Panc1 (cell line): Measurements from ENCODE around the gene PIWIL4. TPM values are rescaled to one million over a fixed set of nuclear protein-coding genes. Genes with fewer than 3 reads are reported as not detected.

Experiments
- ATAC-seq: fragments of 200-7000 bp; cut with Tn5 transposase; 2 replicates; pipeline ENCODE4 v1.9.1; 2020; ENCODE audit warnings: mild to moderate bottlenecking, moderate library complexity
- BruUV-seq: library from RNA; stranded (reverse); fragments of 400-500 nt; replicated peaks from 2 replicates; lab custom pipeline; 2021; lab: Mats Ljungman, UMichigan
- CTCF ChIA-PET: fragments of 300-600 bp; sonication (Branson Sonifier 250); formaldehyde crosslinking; loops from one replicate; lab custom pipeline; 2022; ENCODE audit warnings: antibody characterized with exemption; lab: Charles Lee
- POLR2A ChIA-PET: fragments of 300-600 bp; sonication (Branson Sonifier 250); formaldehyde crosslinking; loops from one replicate; lab custom pipeline; 2022; ENCODE audit warnings: antibody characterized with exemption; lab: Charles Lee
- DNase-seq: peaks from one replicate; pipeline ENCODE4 v3.0.0-alpha.2; 2010; ENCODE audit warnings: low read depth, low spot score
- H3K27ac ChIP-seq: 2 replicates; pipeline ENCODE4 v1.5.1; 2011; ENCODE audit warnings: mild to moderate bottlenecking, low read length, inconsistent platforms
- H3K27me3 ChIP-seq: fragments of 200-500 bp; sonication (Bioruptor generic); 2 replicates; pipeline ENCODE4 v1.6.0; 2014; ENCODE audit warnings: low read length, inconsistent platforms; ENCODE audit not compliant: control insufficient read depth, insufficient read depth
- H3K36me3 ChIP-seq: fragments of 200-500 bp; sonication (Bioruptor generic); 2 replicates; pipeline ENCODE4 v1.5.1; 2014; ENCODE audit warnings: inconsistent platforms, mild to moderate bottlenecking, low read length, moderate library complexity; ENCODE audit not compliant: control insufficient read depth, insufficient read depth
- H3K4me1 ChIP-seq: 2 replicates; pipeline ENCODE4 v1.5.1; 2011; ENCODE audit warnings: inconsistent platforms, mild to moderate bottlenecking, low read length, moderate library complexity; ENCODE audit not compliant: control insufficient read depth, insufficient read depth
- H3K4me3 ChIP-seq, 2 experiments: 2 replicates each; pipeline ENCODE4 v1.5.1; 2011 to 2012; ENCODE audit warnings: low read depth in 2 of 2, low read length in 2 of 2, mild to moderate bottlenecking in 2 of 2, inconsistent platforms in 1 of 2, moderate library complexity in 1 of 2
- H3K9me3 ChIP-seq: fragments of 200-500 bp; sonication (Bioruptor generic); 2 replicates; pipeline ENCODE4 v1.5.1; 2014; ENCODE audit warnings: low read depth, mild to moderate bottlenecking, inconsistent platforms, low read length, moderate library complexity; ENCODE audit not compliant: control insufficient read depth, insufficient read depth
- POLR2AphosphoS5 ChIP-seq: IDR thresholded peaks from 2 replicates; pipeline ENCODE4 v1.6.1; 2012; ENCODE audit warnings: mild to moderate bottlenecking, low read depth, low read length, moderate library complexity
- REST ChIP-seq, 2 experiments: IDR thresholded peaks; 2 replicates each; pipeline ENCODE4 v1.6.1; 2011 to 2012; ENCODE audit warnings: low read depth in 2 of 2, control low read depth in 1 of 2, low read length in 1 of 2, mild to moderate bottlenecking in 1 of 2, moderate library complexity in 1 of 2; ENCODE audit not compliant: insufficient read depth in 1 of 2
- SIN3A ChIP-seq: IDR thresholded peaks from 2 replicates; pipeline ENCODE4 v1.6.1; 2012; ENCODE audit warnings: low read depth, mild to moderate bottlenecking, low read length, moderate library complexity, borderline replicate concordance; ENCODE audit not compliant: insufficient read depth
- TCF7L2 ChIP-seq: IDR thresholded peaks from 2 replicates; pipeline ENCODE4 v1.6.1; 2011; ENCODE audit warnings: mild to moderate bottlenecking, low read depth, low read length, inconsistent platforms
- in situ Hi-C: cut with HindIII; loops from 2 replicates; pipeline ENCODE4 v1.10.0; 2016; ENCODE audit warnings: low sequenced_read_pairs, low pct_unique_long_range_greater_than_20kb
- intact Hi-C: fragments of 100-400 bp; cut with micrococcal nuclease; formaldehyde crosslinking; loops from one replicate; pipeline ENCODE4 v1.10.0; 2022; ENCODE audit not compliant: unreplicated experiment
- total RNA-seq: library from RNA; stranded (reverse); gene quantifications from one replicate; pipeline ENCODE4 v1.2.1, GENCODE V29; 2021; ENCODE audit not compliant: unreplicated experiment
- TF ChIP-seq, protein P1 (sequence below): fragments of 450-650 bp; IDR thresholded peaks from 2 replicates; pipeline ENCODE4 v1.5.1; 2017; ENCODE audit warnings: mild to moderate bottlenecking

Gene PIWIL4
- total RNA-seq, 1 experiment from 2014 or later = 2.1 TPM

DNA sequence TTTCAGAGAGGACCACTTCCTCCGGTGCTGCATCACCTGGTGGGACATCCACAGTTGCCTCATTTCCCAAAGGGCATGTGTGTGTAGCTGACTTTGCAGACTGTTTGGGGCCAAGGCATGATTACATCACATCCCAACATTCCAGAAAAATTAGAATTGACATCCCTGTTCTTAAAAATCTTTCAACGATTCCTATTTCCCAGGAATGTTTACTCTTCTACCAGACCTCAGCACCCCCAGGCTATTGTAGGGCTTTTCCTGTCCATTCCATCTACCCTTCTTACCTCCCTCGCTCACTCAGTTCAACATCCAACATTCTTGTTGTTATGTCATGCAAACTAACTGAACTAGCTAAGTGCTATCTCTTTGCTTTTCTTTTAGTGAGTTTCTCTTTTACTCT is 37.3 kb downstream of the PIWIL4 start:
- H3K27ac ChIP-seq = no peak overlapping the region
- intact Hi-C loops = loop anchor here (5.0 kb wide), 1 partner anchor 87 kb away; no protein-coding TSS in a partner anchor
- no peaks in the 10 kb centered on the region for H3K27me3 ChIP-seq
- H3K4me3 ChIP-seq = no peak overlapping the region
- no peak for ATAC-seq
- no peak for DNase-seq
- peaks cover 3% of the 10 kb centered on the region; the same call in 1 of the 2 replicates for H3K4me1 ChIP-seq
- in situ Hi-C loops = no loop called here
- ChIA-PET POLR2A (no interaction called here), CTCF (no interaction called here)
- H3K36me3 ChIP-seq = no peaks in the 10 kb centered on the region
- TF ChIP-seq, protein P1, sequence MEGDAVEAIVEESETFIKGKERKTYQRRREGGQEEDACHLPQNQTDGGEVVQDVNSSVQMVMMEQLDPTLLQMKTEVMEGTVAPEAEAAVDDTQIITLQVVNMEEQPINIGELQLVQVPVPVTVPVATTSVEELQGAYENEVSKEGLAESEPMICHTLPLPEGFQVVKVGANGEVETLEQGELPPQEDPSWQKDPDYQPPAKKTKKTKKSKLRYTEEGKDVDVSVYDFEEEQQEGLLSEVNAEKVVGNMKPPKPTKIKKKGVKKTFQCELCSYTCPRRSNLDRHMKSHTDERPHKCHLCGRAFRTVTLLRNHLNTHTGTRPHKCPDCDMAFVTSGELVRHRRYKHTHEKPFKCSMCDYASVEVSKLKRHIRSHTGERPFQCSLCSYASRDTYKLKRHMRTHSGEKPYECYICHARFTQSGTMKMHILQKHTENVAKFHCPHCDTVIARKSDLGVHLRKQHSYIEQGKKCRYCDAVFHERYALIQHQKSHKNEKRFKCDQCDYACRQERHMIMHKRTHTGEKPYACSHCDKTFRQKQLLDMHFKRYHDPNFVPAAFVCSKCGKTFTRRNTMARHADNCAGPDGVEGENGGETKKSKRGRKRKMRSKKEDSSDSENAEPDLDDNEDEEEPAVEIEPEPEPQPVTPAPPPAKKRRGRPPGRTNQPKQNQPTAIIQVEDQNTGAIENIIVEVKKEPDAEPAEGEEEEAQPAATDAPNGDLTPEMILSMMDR = no peak
- TF ChIP-seq SIN3A (no peak), TCF7L2 (no peak), POLR2AphosphoS5 (no peak), REST (IDR thresholded peaks at IDR 0.05; ENCODE audit: insufficient read depth in 1 of 2, low read depth in 2 of 2, low read length in 1 of 2) (no peak)
- no TSS peak for BruUV-seq
- no peaks in the 10 kb centered on the region for H3K9me3 ChIP-seq

- ATAC-seq (no peak), DNase-seq (no peak)
- CTCF ChIA-PET = no interaction called here
- TF ChIP-seq SIN3A (no peak), TCF7L2 (no peak), POLR2AphosphoS5 (no peak), REST (IDR thresholded peaks at IDR 0.05; ENCODE audit: insufficient read depth in 1 of 2, low read depth in 2 of 2, low read length in 1 of 2) (no peak)
- TF ChIP-seq, protein P1 = no peak
- POLR2A ChIA-PET = no interaction called here
- H3K27ac ChIP-seq = no peak overlapping the region
- H3K4me1 ChIP-seq = no peaks in the 10 kb centered on the region
- no peaks in the 10 kb centered on the region for H3K27me3 ChIP-seq
- H3K36me3 ChIP-seq = no peaks in the 10 kb centered on the region
- peaks cover 4% of the 10 kb centered on the region; the same call in 1 of the 2 replicates for H3K9me3 ChIP-seq
- in situ Hi-C loops (no loop called here), intact Hi-C loops (no loop called here)
- no TSS peak for BruUV-seq
- H3K4me3 ChIP-seq = no peak overlapping the region
Measured at GRCh38 chr11:94613120-94613519, 46.0 kb downstream of the PIWIL4 start.
